ENCODE measurements around the gene BIN1. TPM values are rescaled to one million over a fixed set of nuclear protein-coding genes. Genes with fewer than 3 reads are reported as not detected.

The BIN1 gene
- total RNA-seq, 4 donors from 2014 or later, result 41.5 to 112 (median 57.8) TPM

- H3K27ac ChIP-seq, result no peak overlapping the region
- H3K9me3 ChIP-seq, result no peaks in the 10 kb centered on the region
- H3K4me3 ChIP-seq, result no peak overlapping the region
- TF ChIP-seq POLR2A (IDR thresholded peaks at IDR 0.05) (no peak), CTCF (IDR thresholded peaks at IDR 0.05) (no peak)
- no peaks in the 10 kb centered on the region for H3K36me3 ChIP-seq
- DNase-seq, result no peak
- intact Hi-C loops (cut with DNase I; ENCODE audit: low total_unique reads), result no loop called here
- H3K27me3 ChIP-seq, result no peaks in the 10 kb centered on the region
- H3K4me1 ChIP-seq, result no peaks in the 10 kb centered on the region
Observed at GRCh38 chr2:127128445-127128904, 21.5 kb upstream of the BIN1 start.

- H3K4me3 ChIP-seq, result no peak overlapping the region
- intact Hi-C loops (cut with DNase I; ENCODE audit: low total_unique reads), result no loop called here
- no peak for TF ChIP-seq POLR2A (IDR thresholded peaks at IDR 0.05)
- TF ChIP-seq CTCF (IDR thresholded peaks at IDR 0.05), result no peak
- H3K27ac ChIP-seq, result no peak overlapping the region
- no peaks in the 10 kb centered on the region for H3K9me3 ChIP-seq
- H3K4me1 ChIP-seq, result no peaks in the 10 kb centered on the region
- no peaks in the 10 kb centered on the region for H3K36me3 ChIP-seq
- no peak for DNase-seq
- H3K27me3 ChIP-seq, result no peaks in the 10 kb centered on the region
Observed at GRCh38 chr2:127125821-127126220, 18.9 kb upstream of the BIN1 start.

GRCh38 chr2:127124426-127124825 lies 17.5 kb upstream of the BIN1 start:
- TF ChIP-seq POLR2A (IDR thresholded peaks at IDR 0.05) (no peak), CTCF (IDR thresholded peaks at IDR 0.05) (no peak)
- no peak for DNase-seq
- Histone ChIP-seq H3K27me3 (no peaks in the 10 kb centered on the region), H3K4me1 (no peaks in the 10 kb centered on the region), H3K27ac (no peak overlapping the region), H3K9me3 (no peaks in the 10 kb centered on the region), H3K36me3 (no peaks in the 10 kb centered on the region), H3K4me3 (no peak overlapping the region)
- intact Hi-C loops (cut with DNase I; ENCODE audit: low total_unique reads), result no loop called here

DNA sequence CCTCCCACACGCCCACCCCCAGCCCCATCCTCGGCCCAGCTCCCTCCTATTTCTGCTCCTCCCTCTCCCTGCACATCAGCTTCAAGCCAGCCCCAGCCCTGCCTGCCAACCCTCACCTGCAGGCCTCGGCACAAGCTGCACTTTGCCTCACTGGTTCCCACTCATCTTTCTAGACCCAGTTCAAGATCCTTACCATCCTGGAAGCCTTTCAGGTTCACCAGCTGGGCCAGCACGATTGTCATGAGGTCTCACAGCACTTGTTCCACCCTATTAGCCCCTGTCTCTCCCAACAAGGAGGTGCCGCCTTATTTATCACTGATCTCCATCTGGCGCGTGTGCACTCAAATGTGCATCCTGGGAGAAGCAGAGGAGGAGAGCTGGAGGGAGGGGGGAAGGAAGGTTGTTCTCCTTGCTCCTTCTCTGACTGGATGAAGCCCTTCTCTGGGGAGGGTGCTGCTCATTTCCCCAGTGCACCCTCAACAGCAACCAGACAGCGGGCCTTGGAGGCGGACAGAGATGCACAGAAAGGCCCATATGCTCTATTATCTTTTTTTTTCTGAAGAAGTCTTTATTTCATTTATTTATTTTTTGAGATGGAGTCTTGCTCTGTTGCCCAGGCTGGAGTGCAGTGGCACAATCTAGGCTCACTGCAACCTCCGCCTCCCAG lies 15.5 kb upstream of the BIN1 start:
- H3K9me3 ChIP-seq, result no peaks in the 10 kb centered on the region
- no peaks in the 10 kb centered on the region for H3K4me1 ChIP-seq
- H3K27ac ChIP-seq, result peak overlapping the region in 1 of 2 donors; percentile 49
- no peak overlapping the region for H3K4me3 ChIP-seq
- no peak for DNase-seq
- no peak for TF ChIP-seq POLR2A (IDR thresholded peaks at IDR 0.05)
- H3K27me3 ChIP-seq, result no peaks in the 10 kb centered on the region
- intact Hi-C loops (cut with DNase I; ENCODE audit: low total_unique reads), result no loop called here
- H3K36me3 ChIP-seq, result no peaks in the 10 kb centered on the region

- Histone ChIP-seq H3K4me1 (no peaks in the 10 kb centered on the region), H3K27me3 (no peaks in the 10 kb centered on the region), H3K9me3 (no peaks in the 10 kb centered on the region), H3K27ac (peak overlapping the region in 1 of 2 donors; percentile 49), H3K4me3 (no peak overlapping the region), H3K36me3 (no peaks in the 10 kb centered on the region)
- TF ChIP-seq POLR2A (IDR thresholded peaks at IDR 0.05) (no peak), CTCF (IDR thresholded peaks at IDR 0.05) (no peak)
- DNase-seq, result peak; percentile 46 to 81
- intact Hi-C loops (cut with DNase I; ENCODE audit: low total_unique reads), result no loop called here
Observed at GRCh38 chr2:127121776-127122176, 14.8 kb upstream of the BIN1 start.
